Germinal center (tissue), 1 donor: ENCODE results near the gene ZNF319.
"Not testable (repeated sequence)": the region's sequence is repeated elsewhere in the genome, so short reads cannot be mapped to it uniquely, and the experiment has no call there.

ENCODE experiments used
- DNase-seq: peaks from one replicate; pipeline ENCODE4 v3.0.0; 2012; ENCODE audit warnings: mixed read lengths, low spot score

ZNF319 gene

GRCh38 chr16:58021661-58022551 is 21.4 kb upstream of the ZNF319 start:
- no peak for DNase-seq

GRCh38 chr16:58020628-58021521 is 20.4 kb upstream of the ZNF319 start:
- DNase-seq = peak; percentile 61

GRCh38 chr16:58019866-58020538 is 19.5 kb upstream of the ZNF319 start:
- no peak for DNase-seq

DNA sequence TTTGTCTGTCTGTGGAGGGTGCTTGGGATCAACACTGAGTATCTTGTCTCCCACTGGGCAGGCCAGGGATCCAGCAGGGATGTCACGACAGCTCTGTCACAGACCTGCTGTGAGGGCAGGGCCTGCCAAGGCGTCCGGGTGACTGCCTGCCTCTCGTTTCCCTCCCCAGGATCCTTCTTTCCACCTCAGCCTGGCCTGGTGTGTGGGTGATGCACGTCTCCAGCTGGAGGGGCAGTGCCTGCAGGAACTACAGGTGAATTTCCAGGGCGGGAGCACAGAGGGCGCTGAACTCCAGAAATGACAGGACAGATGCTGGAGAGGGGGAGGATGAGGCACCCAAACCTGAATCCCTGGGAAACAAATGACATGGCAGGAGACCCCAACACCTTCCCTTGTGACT is 18.3 kb upstream of the ZNF319 start:
- DNase-seq = no peak

GRCh38 chr16:58016840-58017446 is 16.5 kb upstream of the ZNF319 start:
- DNase-seq = no peak

- no peak for DNase-seq
These were observed 12.9 kb upstream of the ZNF319 start for GRCh38 chr16:58013201-58013956.

GRCh38 chr16:58012481-58012880 is 12.0 kb upstream of the ZNF319 start:
- no peak for DNase-seq

DNA sequence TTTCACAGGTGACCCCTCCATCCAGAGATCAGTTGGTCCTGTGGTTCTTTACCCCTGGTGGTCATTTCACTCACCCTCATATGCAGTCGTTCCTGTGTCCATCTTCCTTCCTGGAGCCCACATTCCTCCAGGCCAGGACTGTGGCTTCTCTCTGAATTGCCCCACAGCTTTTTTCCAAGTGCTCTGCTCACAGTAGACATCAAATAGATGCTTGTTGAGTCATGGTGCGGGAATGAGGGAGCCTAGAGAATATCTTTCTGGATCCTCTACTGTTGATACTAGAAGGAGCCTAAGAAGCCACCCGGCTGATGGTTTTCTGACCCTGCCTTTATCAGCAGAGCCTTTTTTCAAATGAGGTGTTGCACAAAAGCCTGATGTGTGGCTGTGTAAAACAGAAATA is 11.2 kb upstream of the ZNF319 start:
- no peak for DNase-seq

DNA sequence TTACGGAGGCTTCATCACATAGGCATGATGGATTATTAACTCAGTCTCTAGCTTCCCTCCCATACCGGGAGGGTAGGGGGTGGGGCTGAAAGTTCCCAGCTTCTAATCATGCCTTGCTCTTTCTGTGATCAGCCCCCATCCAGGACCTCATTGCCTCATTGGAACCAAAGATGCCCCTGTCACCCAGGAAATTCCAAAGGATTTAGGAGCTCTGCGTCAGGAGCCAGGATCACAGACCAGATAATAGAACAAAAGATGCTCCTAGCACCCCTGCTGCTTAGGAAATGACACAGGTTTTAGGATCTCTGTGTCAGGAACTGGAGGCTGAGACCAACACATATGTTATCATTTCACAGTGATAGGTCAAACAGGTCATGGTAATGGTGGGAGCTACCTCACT is 10.4 kb upstream of the ZNF319 start:
- DNase-seq = no peak

DNA sequence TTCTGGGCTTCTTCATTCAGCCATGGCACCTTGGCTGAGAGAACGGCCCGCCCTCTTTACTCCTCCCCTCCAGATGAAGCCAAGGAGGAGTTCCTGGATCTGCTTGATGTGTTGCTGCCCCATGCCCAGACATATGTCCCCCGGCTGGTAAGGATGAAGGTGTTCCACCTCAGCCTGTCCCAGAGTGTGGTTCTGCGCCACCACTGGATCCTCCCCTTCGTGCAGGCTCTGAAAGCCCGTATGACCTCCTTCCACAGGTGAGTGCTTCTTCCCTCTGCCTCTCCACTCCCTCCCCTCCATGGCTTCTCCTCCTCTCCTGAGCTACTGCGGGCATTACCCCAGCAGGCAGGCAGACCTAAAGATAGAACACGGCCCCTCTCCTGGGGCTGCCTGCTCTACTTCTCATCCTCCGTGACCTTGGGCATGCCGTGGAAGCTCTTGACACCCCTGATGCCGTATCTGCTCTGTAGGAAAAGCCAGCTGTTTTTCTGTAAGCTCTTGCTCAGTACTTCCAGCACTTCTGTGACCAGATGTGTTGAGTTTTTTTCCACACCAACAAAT is 9.5 kb upstream of the ZNF319 start:
- DNase-seq = no peak

- not testable (repeated sequence) for DNase-seq
These were observed 4.3 kb upstream of the ZNF319 start for GRCh38 chr16:58004736-58005135.

DNA sequence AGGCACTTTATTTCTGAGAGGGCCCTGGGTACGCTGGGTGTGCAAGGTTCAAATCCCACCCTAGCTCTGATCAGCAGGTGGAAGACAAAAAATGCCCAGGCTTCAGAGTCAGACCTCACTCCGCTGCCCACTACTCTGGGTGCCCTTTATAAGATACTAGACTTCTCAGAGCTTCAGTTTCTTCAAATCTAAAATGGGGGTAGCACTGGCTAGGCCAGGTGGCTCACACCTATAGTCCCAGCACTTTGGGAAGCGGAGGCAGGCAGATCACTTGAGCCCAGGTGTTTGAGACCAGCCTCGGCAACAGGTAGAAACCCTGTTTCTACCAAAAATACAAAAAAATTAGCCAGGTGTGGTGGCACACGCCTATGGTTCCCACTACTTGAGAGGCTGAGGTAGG is 2.5 kb upstream of the ZNF319 start:
- no peak for DNase-seq

DNA sequence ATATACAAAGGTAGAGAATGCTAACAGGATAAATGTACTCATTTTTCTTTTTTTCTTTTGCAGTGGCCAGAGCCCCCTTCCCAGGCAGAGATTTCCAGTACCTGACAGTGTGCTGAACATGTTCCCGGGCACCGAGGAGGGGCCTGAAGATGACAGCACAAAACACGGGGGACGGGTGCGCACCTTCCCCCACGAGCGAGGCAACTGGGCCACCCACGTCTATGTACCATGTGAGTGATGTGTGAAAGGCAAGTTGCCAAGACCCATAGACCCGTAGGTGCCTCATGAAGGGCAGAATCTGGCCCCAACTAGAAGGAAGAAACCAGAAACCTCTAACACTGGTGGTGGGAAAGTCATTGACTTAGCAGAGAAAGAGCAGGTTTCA is 1.9 kb upstream of the ZNF319 start:
- no peak for DNase-seq

DNA sequence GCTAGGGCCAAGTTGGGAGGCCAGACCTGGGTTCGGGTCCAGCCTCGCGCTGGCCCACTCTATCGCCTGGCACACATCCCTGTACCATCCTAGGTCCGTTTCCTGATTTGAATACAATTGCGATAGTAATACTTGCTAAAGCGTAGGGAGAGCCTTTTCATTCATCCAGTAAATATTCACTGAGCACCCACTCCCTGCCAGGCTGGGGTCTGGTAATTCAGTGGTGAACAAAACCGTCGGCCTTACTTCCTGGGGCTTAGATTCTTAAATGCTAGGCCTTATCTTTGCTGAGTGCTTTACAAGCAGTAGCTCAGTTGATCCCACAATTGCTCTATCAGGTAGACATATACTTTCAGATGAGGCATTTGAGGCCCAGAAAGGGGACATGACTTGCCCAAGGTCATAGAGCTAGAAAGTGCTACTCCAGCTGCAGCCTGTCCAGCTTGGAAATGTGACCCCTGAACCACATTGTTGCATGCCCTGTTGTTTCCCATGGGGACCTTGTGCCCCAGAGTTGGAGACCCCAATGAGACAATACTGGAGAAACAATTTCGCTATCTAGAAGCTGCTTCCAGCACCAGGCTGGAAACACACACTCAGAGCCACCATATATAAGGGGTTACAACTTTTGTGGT is 1.4 kb upstream of the ZNF319 start:
- DNase-seq = no peak

DNA sequence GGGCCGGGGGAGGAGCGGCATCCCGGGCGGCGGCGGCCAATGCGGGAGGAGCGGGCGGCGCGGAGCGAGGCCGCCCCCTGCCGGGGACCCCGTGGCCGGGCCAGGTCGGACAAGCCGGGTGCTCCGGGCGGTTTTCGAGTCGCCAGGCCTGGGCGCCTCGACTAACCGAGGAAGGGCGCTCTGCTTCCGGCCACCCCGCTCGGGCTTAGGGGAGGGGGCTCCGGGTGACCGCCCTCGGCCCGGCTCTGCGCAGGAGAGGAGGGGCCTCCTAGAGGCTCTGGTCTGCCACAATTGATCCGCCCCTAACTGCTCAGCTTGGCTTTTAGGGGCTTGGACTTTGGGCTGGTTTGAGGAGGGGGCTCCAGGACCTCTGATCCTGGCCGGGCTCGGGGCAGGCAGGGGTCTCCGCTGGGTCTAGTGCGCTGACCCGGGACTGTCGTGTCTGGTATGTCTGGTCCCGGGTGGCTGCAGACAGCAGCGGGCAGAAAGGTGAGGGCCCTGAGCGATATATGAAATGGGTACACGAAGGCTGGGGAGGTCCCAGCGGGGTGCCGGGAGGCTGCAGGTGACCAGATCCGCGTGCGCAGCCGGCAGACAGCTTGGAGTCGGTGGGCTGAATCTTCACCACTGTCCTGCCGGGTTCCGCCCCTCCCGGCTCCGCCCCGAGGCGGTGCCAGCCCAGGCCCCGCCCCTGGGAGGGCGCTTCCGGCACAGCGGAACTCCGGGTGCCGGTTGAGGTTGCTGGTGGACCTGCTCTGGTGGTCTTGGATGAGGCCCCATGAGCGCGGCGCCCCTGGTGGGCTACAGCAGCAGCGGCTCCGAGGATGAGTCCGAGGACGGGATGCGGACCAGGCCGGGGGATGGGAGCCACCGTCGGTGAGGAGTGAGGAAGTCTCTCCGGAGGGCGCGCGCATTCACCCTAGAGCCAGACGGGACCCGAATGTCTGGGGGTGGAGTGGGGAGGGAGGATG is 519 bp upstream of the ZNF319 start, which contains the start of gene USB1:
USB1 (plus strand) TSS at position 702 of the 971 bp plus-strand sequence; CDS start at position 779, 77 bp downstream.
- DNase-seq = peak; percentile 97

- DNase-seq = peak; percentile 38
These were observed 1.0 kb downstream of the ZNF319 start for GRCh38 chr16:57999366-57999970.

GRCh38 chr16:57998992-57999365 is 1.5 kb downstream of the ZNF319 start:
- no peak for DNase-seq

DNA sequence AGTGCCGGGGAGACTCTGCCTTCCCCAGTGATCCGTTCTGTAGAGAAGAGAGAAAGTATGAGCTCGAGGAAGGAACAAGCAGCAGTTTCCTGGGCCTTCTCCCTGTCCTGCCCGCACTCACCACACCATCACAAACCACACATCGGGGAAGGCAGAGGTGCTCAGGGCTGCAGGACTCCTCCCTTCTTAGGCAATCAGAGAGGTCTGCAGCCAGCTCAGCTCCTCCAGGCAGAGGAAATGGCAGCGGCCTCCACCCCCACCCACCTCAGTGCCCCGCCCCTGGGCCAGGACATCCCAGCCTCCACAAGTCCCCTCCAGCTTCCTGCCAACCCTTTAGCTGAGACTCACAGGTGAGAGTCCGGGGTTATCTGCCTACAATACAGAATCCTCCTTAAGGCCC is 2.0 kb downstream of the ZNF319 start:
- DNase-seq = no peak
